Stimulated activated CD8-positive, alpha-beta memory T cell treated with anti-CD3 and anti-CD28 coated beads, Interleukin-15, amount 100 ng/mL, for 48 hours (primary cell): ENCODE results near the gene GH2.
"Not testable (repeated sequence)": the region's sequence is repeated elsewhere in the genome, so short reads cannot be mapped to it uniquely, and the experiment has no call there.

ENCODE experiments used
- DNase-seq, 2 donors: peaks; one replicate each; pipeline ENCODE4 v3.0.0-alpha.2; 2020; ENCODE audit warnings: low read depth in 2 of 2

GH2 gene

DNA sequence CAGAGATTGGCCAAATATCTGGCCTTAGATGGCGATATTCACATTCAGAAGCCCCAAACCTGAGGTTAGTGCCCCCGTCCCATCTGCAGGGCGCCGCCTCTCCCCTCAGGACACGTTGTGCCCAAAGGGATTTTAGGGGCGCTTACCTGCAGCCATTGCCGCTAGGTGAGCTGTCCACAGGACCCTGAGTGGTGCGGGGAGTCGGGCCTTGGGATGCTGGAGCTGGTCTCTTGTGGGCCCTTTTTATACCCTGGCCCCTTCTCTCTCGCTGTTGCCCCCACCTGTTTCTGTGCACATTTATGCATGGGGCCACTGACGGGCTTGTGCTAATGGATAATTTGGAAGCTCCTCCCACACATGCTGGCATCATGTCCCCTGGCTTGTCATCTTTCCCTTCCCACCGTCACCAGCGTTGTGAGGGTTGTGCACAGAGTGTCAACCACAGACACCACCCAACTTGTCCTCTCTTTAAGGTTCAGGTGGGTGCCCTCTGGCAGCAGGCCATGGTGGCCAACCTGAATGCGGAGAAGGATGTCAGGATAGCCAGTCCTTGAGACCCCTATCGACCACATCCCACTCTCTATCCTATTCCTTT, 29.4 kb upstream of the GH2 start, which contains the start of gene CSHL1:
CSHL1 (minus strand) TSS at position 218 of the 595 bp plus-strand sequence; CDS start at position 156, 62 bp downstream.
- DNase-seq = no peak

- DNase-seq = no peak
Measured at GRCh38 chr17:63910096-63910495, 28.4 kb upstream of the GH2 start.

GRCh38 chr17:63909586-63909985, 27.8 kb upstream of the GH2 start:
- DNase-seq = not testable (repeated sequence)

DNA sequence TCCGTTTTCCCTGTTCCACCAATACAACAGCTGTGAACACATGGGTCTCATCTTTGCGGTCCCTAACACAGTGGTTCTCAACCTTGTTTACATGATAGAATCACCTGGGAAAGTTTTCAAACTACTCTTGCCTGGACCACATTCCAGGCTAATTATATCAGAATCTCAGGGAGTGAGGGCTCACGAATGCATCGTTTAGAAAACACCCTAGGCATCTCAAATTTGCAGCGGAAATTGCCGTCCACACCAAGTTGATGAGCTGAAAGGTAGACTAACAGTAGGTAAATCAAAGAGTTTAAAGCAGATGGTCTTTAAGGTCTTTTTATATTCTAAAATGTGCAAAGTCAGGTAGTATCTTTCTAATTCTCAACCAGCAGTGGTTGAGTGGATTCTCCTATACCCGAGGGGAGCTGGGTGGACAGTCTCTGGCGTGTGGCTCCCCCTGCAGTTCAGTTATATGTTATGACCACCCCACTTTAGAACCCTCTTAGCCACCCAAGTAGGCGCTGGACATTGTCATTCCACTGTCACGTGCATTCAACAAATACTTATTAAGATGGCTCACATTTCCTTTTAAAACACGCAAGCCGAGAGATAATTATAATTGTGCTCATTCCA, 25.5 kb upstream of the GH2 start:
- not testable (repeated sequence) for DNase-seq

DNA sequence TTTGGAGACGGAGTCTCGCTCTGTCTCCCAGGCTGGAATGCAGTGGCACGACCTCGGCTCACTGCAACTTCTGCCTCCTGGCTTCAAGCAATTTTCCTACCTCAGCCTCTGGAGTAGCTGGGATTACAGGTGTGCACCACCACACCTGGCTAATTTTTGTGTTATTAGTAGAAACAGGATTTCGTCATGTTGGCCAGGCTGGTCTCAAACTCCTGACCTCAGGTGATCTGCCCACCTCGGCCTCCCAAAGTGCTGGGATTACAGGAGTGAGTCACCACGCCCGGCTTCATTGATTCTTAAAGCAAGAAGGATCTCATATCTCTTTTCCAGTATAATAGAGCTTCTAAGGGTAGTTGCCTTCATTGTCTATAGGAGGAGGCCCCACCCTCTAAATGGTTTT, 23.1 kb upstream of the GH2 start:
- not testable (repeated sequence) for DNase-seq

DNA sequence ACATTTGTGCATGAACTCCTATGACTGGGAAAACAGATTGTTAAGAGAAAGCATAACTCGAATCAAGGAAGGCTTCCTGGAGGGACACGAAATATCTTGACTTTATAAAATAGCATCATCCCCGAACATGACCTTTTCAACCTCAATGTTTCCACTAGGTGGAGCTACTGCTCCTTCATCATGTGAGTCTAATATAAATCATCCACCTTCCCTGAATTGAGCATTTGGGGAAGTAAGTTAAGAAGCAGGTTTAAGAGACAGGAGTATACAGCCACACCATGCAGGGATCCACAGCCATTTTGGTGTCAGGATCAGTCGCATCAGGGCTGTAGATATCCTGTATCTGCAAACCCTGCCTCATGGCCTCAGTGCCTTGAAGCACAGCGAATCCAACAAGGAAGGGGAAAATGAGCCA, 22.1 kb upstream of the GH2 start:
- DNase-seq = not testable (repeated sequence)

GRCh38 chr17:63901971-63902370, 20.2 kb upstream of the GH2 start:
- DNase-seq = not testable (repeated sequence)

GRCh38 chr17:63898899-63899798, 17.4 kb upstream of the GH2 start:
- peak; percentile 13 to 39 for DNase-seq

GRCh38 chr17:63896524-63897354, 15.0 kb upstream of the GH2 start, which contains the start of gene CSH1:
TSS of gene CSH1 (minus strand) at chr17:63896574. CDS start at chr17:63896511, 63 bp downstream.
- not testable (repeated sequence) for DNase-seq

GRCh38 chr17:63894821-63895220, 13.1 kb upstream of the GH2 start:
- not testable (repeated sequence) for DNase-seq

GRCh38 chr17:63894021-63894420, 12.3 kb upstream of the GH2 start:
- DNase-seq = not testable (repeated sequence)

- DNase-seq = not testable (repeated sequence)
Measured at GRCh38 chr17:63892316-63893037, 10.7 kb upstream of the GH2 start.

DNA sequence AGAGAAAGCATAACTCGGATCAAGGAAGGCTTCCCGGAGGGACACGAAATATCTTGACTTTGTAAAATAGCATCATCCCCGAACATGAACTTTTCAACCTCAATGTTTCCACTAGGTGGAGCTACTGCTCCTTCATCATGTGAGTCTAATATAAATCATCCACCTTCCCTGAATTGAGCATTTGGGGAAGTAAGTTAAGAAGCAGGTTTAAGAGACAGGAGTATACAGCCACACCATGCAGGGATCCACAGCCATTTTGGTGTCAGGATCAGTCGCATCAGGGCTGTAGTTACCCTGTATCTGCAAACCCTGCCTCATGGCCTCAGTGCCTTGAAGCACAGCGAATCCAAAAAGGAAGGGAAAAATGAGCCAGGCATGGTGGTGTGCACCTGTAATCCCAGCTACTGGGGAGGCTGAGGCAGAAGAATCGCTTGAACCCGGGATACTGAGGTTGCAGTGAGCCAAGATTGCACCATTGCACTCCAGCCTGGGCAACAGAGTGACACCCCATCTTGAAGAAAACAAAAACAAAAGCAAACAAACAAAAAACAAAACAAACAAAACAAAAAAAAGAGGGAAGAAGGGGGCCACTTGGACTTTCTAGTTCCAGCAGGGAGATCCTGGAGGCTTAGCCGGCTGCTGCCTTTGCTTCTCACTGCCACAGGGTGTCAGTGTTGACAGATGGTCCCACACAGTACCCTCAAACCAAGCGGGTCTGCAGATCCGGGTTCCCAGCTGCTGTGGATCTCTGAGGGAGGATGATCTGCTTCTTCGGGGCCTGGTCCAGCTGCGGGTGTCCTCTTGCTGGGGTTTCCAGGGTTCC, 7.5 kb upstream of the GH2 start:
- DNase-seq = not testable (repeated sequence)

GRCh38 chr17:63885119-63885518, 3.4 kb upstream of the GH2 start:
- not testable (repeated sequence) for DNase-seq

GRCh38 chr17:63882626-63883126, 932 bp upstream of the GH2 start:
- not testable (repeated sequence) for DNase-seq

DNA sequence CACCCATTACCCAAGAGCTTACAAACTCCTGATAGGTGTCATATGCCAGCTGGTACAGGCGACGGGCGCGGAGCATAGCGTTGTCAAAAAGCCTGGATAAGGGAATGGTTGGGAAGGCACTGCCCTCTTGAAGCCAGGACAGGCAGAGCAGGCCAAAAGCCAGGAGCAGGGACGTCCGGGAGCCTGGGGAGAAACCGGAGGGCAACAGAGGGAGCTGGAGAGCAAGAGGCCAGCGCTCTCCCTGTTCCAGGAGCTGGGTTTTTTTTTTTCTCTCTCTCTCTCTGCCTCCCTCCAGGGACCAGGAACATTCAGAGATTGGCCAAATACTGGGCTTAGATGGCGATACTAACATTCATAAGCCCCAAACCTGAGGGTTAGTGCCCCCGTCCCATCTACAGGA, 407 bp downstream of the GH2 start:
- DNase-seq = not testable (repeated sequence)

DNA sequence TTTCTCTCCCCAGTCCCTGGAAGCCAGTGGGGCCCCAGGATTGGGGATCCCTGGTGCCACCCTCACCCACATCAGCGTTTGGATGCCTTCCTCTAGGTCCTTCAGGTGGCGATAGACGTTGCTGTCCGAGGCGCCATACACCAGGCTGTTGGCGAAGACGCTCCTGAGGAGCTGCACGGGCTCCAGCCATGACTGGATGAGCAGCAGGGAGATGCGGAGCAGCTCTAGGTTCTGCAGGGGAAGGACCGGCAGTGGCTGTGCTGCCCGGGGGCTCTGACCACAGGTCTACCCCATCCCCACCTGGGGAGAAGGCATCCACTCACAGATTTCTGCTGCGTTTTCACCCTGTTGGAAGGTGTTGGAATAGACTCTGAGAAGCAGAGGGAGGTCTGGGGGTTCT, 1.0 kb downstream of the GH2 start:
- DNase-seq = no peak

DNA sequence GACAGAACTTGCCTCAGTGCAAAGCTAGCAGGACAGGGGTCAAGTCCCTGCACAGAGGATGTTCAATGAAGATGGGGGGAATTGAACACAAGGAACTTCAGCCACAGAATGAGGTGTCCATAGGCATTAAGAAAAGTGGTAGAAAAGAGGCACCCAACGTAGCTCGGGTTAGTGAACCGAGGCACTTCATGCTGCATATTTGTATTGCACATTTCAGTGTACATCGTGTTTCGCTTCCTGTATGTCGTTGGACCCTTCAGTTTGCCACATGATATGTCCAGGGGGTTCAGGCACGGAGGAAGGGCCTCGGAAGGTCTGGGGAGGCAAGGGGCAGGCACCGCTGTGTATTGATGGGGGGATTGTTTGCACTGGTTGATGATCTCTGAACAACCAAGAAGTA, 3.3 kb downstream of the GH2 start:
- not testable (repeated sequence) for DNase-seq

DNA sequence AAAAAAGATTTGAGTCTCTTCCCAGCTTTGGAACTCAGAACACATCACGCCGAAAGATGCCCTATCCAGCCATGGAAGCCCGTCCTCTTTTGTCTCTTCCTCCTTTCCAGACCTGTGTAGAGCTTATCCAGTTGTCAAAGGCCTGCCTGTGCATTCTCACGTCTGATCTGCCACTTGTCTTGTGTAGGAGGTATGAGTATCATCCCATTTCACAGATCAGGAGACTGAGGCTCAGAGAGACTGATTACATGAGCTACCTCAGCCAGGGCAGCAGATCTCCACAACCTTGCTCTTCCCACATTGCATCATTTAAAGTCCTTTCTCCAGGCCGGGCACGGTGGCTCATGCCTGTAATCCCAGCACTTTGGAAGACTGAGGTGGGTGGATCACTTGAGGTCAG, 7.1 kb downstream of the GH2 start:
- not testable (repeated sequence) for DNase-seq
